GM10248 (cell line): ENCODE measurements around the gene SEC31B.

ENCODE experiments used
- CTCF ChIA-PET: fragments of 300-600 bp; sonication (Branson Sonifier 250); formaldehyde crosslinking; extraction: SDS; loops from one replicate; lab custom pipeline; 2021; ENCODE audit warnings: antibody characterized with exemption; lab: Yijun Ruan, JAX
- POLR2A ChIA-PET: fragments of 350-650 bp; sonication (Branson Sonifier 250); formaldehyde crosslinking; extraction: SDS; loops from one replicate; lab custom pipeline; 2020; ENCODE audit warnings: antibody characterized with exemption; lab: Yijun Ruan, JAX
- DNase-seq: peaks from one replicate; pipeline ENCODE4 v3.0.0; 2012; ENCODE audit errors: extremely low spot score
- CTCF ChIP-seq: IDR thresholded peaks from 2 replicates; pipeline ENCODE4 v1.5.1; 2012; ENCODE audit warnings: mild to moderate bottlenecking, low read depth; ENCODE audit errors: extremely low read depth, missing control alignments, control extremely low read depth

SEC31B gene

GRCh38 chr10:100522945-100523344 is 3.3 kb upstream of the SEC31B start:
- ChIA-PET CTCF (interaction anchor here (1.2 to 6.1 kb wide), 4 partner anchors 11 to 89 kb away, joined by 3 to 26 read pairs (median 5); partner anchors contain the start of gene HIF1AN), POLR2A (no interaction called here)
- DNase-seq: no peak
- no peak for TF ChIP-seq CTCF

- CTCF ChIA-PET: interaction anchor here (0.7 to 6.1 kb wide), 5 partner anchors 13 to 89 kb away, joined by 3 to 26 read pairs (median 5); partner anchors contain the start of gene HIF1AN
- DNase-seq: no peak
- POLR2A ChIA-PET: interaction anchor here (0.6 kb wide), 1 partner anchor 26 kb away, joined by 4 read pairs; no protein-coding TSS in a partner anchor
These were observed 2.6 kb upstream of the SEC31B start for GRCh38 chr10:100522107-100522801.

GRCh38 chr10:100520811-100521210 is 1.1 kb upstream of the SEC31B start:
- CTCF ChIA-PET: interaction anchor here (1.1 to 6.1 kb wide), 7 partner anchors 13 to 89 kb away, joined by 3 to 54 read pairs (median 4); partner anchors contain the start of gene HIF1AN
- no peak for TF ChIP-seq CTCF
- POLR2A ChIA-PET: no interaction called here
- DNase-seq: no peak

More at GRCh38 chr10:100522107-100522801, 2.6 kb upstream of the SEC31B start:
- no peak for TF ChIP-seq CTCF

- DNase-seq: peak; percentile 57
- TF ChIP-seq CTCF: peak; percentile 69
- POLR2A ChIA-PET: no interaction called here
- CTCF ChIA-PET: interaction anchor here (0.6 to 5.5 kb wide), 43 partner anchors 9 to 673 kb away, joined by 3 to 54 read pairs (median 4); partner anchors contain the start of gene HIF1AN
These were observed 860 bp downstream of the SEC31B start for GRCh38 chr10:100518761-100519241.

GRCh38 chr10:100516847-100517246 is 2.8 kb downstream of the SEC31B start:
- DNase-seq: no peak
- ChIA-PET POLR2A (no interaction called here), CTCF (interaction anchor here (0.7 to 5.5 kb wide), 7 partner anchors 9 to 85 kb away, joined by 3 to 54 read pairs (median 20); partner anchors contain the start of gene HIF1AN)
- peak; percentile 17 for TF ChIP-seq CTCF

- ChIA-PET CTCF (interaction anchor here (1.0 to 3.0 kb wide), 3 partner anchors 16 to 82 kb away, joined by 3 to 11 read pairs (median 4); no protein-coding TSS in a partner anchor), POLR2A (no interaction called here)
- TF ChIP-seq CTCF: no peak
- DNase-seq: no peak
These were observed 4.0 kb downstream of the SEC31B start for GRCh38 chr10:100515612-100516011.
